CD4-positive, alpha-beta T cell treated with Interleukin-1 beta for 1 hour (primary cell): ENCODE measurements around the gene TACC2.
"Not testable (repeated sequence)": the region's sequence is repeated elsewhere in the genome, so short reads cannot be mapped to it uniquely, and the experiment has no call there.

Experiments used
- DNase-seq, 2 donors: peaks; one replicate each; pipeline ENCODE4 v3.0.0-alpha.2; 2020 to 2022

The TACC2 gene

DNA sequence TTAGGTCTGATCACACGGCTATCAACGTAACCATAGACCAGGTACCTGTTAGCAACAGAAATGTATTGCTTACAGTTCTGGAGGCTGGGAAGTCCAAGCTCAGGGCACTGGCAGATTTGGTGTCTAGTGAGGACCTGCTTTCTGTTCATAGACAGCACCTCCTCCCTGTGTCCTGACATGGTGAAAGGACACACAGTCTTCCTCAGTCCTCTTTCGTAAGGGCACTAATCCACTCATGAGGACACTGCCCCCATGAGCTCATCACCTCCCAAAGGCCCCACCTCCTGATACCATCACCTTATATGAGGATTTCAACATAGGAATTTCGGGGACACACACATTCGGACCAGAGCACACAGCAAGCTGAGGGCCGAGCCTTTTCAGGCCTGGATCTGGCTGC lies 210.7 kb downstream of the TACC2 start:
- DNase-seq, result no peak

DNA sequence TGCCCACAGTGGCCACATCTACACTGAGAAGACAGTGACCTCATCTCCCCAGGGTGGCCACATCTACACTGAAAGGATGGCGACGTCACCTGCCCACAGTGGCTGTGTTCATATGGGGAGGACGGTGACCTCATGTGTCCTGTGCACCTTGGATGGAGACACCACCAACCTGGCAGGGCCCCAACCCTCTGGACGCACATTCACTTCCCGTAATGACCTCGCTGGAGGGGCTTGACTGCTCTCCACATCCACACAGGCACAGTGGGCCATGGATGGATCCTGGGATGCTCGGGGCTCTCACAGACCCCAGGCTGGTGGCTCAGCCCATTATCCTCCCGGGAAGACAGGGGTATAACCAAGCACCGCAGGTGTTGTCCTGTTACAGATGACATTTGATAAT lies 212.4 kb downstream of the TACC2 start:
- DNase-seq, result no peak

DNA sequence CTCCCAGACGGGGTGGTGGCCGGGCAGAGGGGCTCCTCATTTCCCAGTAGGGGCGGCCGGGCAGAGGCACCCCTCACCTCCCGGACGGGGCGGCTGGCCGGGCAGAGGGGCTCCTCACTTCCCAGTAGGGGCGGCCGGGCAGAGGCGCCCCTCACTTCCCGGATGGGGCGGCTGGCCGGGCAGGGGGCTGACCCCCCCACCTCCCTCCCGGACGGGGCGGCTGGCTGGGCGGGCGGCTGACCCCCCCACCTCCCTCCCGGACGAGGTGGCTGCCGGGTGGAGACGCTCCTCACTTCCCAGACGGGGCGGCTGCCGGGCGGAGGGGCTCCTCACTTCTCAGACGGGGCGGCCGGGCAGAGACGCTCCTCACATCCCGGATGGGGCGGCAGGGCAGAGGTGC lies 214.2 kb downstream of the TACC2 start:
- not testable (repeated sequence) for DNase-seq

DNA sequence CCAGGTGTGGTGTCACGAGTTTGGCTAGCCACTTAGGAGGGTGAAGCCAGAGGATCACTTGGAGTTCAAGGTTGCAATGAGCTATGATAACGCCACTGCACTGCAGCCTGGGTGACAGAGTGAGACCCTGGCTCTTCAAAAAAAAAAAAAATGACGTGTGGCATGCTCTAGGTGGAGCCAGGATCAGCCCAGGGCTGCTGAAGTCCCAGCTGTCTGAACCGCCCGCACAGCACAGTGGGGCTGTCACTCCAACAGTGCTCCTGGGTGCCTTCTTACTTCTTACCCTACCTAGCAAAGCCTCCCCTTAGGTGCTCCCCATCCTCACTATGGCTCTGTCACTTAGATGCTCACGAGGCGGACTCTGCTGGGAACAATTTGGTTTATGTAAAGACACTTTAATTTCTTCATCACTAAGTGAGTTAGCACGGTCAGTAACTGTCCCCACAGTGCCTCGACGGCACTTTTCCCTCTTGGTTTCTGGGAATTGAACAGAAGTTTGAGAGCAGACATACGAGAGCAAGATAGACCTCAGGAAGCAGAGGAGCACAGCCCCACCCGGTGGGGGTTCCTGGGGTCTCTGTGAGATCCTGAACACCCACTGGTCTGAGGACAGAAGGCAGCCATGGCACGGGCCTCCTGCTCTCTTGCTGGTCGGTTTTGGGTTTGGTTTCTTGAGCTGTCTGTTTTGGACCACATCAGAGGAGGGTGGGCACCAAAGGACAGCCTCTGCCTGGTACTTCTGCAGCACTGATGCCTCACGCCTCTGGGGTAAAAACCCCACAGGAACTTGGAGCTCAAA lies 215.9 kb downstream of the TACC2 start:
- DNase-seq, result no peak

DNA sequence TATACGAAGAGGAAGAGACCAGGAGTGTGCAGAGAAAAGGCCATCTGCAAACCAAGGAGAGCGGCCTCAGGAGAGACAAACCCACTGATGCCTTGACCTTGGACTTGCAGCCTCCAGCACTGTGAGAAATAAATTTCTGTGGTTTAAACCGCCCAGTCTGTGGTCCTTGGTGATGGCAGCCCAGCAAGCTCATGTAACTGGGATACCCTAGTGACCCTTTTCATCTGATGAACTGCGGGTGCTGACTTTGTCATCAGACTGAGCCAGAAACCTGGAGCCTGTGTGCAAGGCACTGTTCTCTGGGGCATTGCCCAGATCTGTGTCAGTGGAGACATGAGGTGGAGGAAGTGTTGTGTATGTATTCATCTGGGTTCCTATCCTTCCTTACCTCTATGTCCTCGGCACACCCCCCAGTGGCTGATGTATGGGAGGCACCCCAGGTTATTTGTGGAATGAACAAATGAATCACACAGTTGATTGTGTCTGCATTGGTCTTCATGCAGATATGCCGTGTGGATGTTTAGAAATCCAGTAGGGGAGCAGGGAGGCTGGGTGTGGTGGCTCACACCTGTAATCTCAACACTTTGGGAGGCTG lies 217.6 kb downstream of the TACC2 start:
- no peak for DNase-seq

DNA sequence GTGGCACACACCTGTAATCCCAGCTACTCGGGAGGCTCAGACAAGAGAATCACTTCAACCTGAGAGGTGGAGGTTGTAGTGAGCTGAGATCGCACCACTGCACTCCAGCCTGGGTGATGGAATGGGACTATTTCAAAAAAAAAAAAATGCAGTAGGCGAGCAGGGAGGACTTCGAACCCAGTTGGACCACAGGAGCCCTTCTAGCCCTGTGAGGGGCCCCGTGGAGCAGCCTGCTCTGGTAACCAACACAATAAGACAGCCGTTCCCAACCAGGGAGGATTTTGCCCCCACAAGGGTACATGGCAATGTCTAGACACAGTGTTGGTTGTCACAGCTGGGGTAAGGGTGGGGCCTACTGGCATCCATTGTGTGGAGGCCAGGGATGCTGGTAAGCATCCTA lies 218.2 kb downstream of the TACC2 start:
- no peak for DNase-seq

DNA sequence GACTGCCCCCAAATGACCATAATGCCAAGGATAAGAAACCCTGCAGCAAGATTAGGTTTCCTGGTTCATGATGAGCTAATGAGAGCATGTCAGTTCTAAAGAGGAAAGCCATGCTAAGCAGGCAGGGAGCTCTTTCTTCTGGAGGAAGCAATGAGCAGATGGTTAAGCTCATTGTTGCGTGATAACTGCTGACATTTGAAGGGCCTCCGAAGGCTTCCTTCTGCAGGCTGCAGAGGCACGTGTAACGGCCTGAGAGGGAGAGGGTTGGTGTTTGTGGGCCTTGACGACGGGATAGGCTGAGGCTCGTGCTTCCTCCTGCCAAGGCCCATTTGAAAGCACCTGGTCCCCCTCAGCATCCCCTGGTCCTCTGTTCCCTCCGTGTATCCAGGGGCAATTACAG lies 218.6 kb downstream of the TACC2 start:
- no peak for DNase-seq

DNA sequence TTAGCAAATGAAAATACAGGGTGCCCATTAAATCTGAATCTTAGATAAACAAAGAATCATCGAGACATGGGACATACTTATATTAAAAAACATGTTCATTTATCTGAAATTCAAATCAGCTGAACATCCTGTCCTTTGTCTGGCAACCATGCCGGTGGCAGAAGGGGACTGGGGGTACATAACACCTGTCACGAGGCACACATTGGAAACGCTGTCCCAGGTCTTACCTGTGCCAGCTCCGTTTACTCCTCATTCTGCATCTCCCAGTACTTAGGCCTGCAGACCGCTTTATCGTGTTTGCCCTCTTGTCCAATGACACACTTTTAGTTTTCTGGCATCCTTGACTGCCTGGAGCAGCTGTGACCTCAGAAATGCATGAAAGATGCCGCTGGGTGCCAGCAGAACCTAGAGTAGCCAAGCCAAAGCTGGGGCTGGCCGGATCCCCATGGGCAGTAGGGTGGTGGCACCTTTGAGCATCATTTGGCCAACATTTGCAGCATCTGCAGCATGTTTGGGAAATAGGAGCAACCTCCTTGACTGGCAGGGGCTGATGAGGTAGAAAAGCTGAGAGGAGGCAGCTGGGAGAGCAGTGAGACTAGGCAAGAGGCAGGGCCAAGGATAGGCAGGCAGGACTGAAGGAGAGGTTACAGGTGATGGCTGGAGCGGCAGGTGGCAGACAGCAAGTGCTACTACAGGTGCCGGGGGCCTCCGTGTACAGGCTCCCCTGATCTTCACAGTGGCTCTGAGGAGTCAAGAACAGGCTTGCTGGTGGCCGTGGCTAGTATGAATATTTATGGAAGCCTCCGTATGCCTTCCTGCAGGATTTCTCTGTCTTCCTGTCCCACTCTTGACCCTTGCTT lies 219.8 kb downstream of the TACC2 start:
- DNase-seq, result no peak

DNA sequence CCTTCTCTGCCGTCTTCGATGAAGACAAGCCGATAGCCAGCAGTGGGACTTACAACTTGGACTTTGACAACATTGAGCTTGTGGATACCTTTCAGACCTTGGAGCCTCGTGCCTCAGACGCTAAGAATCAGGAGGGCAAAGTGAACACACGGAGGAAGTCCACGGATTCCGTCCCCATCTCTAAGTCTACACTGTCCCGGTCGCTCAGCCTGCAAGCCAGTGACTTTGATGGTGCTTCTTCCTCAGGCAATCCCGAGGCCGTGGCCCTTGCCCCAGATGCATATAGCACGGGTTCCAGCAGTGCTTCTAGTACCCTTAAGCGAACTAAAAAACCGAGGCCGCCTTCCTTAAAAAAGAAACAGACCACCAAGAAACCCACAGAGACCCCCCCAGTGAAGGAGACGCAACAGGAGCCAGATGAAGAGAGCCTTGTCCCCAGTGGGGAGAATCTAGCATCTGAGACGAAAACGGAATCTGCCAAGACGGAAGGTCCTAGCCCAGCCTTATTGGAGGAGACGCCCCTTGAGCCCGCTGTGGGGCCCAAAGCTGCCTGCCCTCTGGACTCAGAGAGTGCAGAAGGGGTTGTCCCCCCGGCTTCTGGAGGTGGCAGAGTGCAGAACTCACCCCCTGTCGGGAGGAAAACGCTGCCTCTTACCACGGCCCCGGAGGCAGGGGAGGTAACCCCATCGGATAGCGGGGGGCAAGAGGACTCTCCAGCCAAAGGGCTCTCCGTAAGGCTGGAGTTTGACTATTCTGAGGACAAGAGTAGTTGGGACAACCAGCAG lies 221.7 kb downstream of the TACC2 start:
- DNase-seq, result no peak

DNA sequence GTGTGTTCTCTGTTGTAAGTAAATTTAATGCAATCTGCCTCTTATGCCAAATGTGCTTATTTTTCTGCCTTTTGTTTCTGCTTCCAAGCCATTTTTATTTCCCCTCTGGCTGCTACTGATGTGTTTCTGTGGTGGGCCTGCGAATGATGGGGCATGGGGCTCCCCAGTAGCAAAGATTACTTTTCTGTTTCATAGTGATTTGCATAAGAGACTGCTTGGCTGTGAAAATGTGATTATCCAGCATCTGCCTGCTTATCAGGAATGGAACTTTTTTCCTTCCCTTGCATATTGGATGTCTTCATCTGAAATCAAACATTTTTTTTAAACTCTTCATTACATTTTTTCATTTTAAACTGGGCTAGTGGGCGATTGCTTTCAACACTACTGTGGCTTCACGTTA lies 224.4 kb downstream of the TACC2 start:
- no peak for DNase-seq

DNA sequence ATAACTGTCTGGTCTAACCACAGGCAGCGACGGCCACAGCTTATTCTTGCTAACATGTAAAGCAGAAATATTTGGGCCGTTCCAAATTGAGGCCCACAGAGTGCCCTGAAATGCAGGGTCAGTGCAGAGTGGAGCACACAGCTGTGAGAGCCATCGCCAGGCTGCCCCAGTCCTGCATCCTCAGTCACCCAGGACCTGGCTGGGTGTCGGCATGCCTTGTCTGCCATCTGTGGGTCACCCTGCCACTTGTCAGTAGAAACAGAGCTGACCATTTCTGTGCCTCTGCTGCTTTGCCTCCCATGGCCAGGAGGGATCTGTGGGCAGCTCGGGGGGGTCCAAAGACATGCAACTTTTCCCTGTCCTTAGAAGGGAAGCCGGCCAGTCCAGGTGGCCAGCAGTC lies 224.8 kb downstream of the TACC2 start:
- DNase-seq, result no peak

DNA sequence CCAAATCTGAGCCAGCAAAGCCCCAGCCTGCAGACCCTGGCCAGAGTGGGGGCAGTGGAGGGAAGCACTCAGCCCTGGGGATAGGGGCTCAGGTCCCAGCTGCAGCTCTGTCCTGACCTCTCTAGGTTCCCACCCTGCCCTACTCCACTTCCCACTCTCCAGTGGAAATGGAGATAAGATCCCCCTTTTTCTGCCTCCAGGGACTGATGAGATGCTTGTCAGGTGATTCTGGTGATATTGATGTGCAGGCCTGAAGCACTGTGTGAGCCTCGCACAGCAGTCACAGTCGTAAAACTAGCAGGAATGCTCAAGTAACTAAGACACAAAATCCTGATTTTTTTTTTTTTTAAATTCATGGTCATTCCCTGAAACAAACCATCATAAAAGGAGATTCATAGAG lies 227.1 kb downstream of the TACC2 start:
- no peak for DNase-seq

DNA sequence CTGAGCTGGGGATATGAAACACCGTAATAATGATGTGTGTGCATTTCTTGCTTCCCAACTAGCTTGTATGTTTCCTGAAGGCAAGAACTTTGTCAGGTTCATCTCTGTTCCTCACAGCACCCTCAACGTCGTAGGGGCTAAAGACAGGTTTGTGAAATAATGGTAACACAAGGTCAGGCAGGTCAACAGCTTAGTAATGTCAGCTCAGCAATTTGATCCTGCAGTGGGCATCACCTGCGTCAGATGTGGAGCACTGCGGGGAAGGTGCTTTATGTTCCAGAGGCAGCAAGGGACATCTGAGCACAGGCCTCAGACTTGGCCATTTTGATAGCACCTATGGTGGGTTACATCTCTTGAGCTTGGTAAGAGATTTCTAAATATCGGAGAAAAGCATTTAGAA lies 230.4 kb downstream of the TACC2 start:
- DNase-seq, result no peak

DNA sequence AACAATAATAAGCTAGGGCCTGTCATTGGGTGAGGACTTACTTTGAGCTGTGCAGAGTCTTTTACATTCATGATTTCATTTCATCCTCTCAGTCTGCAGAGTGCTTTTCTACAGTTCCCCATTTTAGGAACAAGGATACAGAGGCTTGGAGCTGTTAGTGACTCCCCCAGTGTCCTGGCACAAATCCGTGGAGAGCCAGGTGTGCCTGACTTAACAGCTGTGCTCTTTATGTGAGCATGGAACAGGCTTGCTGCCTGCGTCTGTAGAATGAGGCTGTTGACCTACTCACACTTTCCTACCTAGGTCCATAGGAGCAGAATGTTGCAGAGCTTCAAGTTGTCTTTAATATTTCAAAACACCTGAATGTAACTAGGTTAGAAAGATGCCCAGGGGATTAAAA lies 231.8 kb downstream of the TACC2 start:
- DNase-seq, result no peak

DNA sequence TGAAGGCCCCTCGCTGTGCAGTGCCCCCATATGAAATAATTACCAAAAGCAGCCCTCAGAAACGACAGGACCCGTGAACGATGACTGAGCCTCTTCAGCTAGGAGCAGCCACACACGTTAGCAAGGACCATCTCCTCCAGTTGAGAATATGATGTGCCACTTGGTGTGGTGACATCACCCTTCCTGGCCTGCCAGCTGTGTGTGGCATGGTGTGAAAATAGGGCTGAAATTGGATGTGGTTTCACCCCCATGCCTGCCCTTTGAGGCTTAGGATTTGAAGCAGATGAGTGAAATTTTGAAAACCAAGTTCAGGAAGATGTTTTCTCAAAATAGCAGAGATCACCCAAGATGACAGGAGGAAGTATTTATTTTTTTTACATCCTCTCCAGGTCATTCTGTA lies 233.0 kb downstream of the TACC2 start:
- DNase-seq, result no peak

DNA sequence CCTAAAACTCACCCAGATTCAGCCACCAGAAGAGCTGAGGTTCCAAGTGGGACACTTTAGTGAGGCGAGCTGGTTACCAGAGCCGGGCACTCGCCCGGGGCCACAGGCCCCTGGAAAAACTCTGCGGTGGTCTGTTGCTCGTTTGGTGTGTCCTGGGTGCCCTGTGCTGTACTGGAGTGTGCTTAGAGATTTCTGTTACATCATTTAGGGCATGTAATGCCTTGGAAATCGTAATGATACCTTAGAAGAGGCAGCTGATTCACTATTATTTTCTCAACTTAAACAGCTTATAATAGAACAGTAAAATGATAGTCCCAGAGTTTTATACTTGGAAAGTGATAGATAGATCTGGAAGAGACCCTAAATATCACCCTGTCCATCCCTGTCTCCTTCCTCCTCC lies 233.7 kb downstream of the TACC2 start:
- no peak for DNase-seq

DNA sequence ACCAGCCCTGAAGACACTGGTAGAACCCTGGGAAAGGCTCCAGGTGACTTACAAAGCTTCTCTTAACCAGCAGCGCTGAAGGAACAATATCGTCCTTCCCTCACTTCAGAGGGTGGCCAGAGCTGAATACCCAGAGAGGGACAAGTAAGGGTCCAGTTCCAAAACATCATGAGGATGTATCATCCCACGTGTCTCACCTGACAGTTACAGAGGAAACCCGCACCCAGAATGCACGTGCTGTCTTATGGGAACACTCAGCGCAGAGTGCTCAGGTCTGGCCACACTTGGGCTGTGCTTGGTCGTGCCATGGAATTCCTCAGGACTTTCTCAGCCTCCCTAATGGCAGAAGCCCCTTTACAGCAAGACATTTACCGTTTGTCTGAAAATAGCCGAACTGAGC lies 235.2 kb downstream of the TACC2 start:
- no peak for DNase-seq

DNA sequence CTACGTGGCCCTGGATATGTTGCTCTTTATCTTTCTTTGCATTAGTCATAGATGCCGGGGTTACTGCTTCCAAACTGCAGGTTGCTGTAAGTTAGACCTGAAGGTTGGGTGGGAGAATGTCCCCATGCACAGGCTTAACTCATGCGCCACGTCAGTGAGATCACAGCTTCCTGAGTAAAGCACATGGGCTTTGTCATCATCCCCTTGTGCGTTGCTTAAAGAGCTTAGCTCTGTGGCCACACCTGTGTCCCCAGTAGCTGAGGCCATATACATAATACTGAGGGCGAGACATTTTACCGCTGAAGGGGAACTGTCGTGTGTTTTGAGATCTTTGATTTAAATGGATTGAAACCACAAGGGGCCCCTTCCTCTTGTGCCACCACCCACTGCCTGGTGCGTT lies 236.4 kb downstream of the TACC2 start:
- no peak for DNase-seq

DNA sequence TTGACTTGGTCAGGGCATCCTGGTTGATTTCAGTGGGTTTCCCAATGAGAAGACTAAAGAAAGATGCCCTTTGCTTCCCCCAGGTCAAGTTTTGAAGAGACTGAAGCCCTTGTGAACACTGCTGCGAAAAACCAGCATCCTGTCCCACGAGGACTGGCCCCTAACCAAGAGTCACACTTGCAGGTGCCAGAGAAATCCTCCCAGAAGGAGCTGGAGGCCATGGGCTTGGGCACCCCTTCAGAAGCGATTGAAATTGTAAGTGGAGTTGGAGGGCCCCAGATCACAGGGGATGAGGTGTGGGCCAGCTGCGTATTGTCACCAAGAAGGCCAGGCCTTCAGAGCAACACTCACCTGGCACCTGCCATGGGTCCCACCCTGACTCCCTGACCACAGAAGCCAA lies 238.8 kb downstream of the TACC2 start:
- no peak for DNase-seq

DNA sequence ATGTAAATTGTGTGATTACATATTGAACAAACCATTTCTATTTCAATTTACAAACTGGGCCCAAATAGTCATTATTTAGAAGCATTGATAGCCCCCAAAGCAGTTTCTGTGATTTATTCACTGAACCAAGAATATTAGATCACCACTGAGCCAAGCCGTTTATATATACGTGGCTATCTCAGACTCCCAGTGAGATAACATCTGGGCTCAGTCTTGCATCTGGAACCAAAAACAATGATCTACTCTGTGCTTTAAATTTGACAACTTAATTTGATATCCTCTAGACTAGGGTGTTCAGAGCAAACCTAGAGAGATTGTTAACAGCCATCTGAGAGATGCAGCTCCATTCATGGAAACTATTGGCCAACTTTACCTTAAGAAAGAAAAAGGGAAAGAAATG lies 240.7 kb downstream of the TACC2 start:
- DNase-seq, result no peak

DNA sequence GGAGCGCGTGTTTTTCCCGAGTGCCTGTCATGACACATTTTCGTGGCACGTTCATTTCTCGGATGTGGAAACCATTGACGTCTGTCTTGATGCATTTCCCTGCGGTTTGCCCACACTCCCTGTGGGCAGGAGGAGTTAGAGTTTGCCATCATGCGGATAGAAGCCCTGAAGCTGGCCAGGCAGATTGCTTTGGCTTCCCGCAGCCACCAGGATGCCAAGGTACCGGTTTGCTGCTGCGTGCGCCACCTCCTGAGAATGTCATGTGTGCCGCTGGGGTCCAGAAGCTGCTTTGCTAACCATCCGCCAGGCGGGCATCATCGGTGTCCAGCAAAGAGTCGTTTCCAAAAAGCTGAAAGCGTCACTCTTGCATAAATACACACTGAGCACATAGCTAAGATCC lies 241.3 kb downstream of the TACC2 start:
- no peak for DNase-seq

DNA sequence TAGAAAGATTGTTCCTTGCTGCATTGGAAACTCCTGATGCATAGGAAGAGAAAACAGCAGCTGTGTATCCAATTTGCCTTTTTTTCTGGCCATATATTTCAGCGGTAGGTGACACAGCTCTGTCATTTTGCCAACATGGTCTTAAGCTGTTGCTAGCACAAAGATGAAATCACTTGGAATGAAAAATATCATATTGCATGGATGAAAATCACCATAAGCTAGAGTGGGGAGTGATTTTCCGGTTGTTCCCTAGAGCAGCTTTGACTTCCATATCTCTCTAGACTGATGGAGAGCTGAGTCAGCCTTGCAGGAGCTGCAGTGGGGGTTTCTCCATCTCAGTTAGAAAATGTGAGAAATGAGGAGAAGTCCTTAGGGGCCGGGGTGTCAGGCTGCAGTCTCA lies 243.8 kb downstream of the TACC2 start:
- DNase-seq, result no peak

DNA sequence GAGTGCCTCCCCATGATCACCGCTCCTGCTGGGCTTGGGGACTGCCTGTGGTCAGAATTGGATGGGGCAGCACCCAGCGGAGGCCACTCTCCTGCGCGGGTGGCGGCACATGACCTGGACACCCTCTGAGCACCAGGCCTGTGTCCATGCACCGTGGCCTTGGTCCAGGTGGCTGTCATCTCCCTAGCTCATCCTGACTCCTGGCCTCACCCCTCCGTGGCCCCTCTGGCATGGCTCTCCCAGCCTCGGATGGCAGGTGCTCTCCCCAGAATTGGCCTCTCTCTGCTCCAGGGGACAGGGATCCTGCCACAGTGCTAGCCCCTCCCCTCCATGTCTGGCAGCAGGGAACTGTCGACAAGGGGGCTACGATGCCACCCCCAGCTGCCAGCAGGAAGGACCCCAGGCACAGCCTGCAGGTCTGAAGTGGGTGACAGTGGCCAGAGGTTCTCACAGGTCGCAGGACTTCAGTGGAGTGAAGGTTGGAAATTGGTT lies 244.9 kb downstream of the TACC2 start:
- DNase-seq, result no peak
